OCI-LY7 (cell line): ENCODE data around the gene BAIAP2. TPM values are rescaled to one million over a fixed set of nuclear protein-coding genes. Genes with fewer than 3 reads are reported as not detected.
"Not testable (repeated sequence)": the region's sequence is repeated elsewhere in the genome, so short reads cannot be mapped to it uniquely, and the experiment has no call there.

Experiments used
- BruUV-seq: library from RNA; stranded (reverse); fragments of 400-500 nt; replicated peaks from 2 replicates; lab custom pipeline; 2021; lab: Mats Ljungman, UMichigan
- CTCF ChIA-PET: fragments of 300-600 bp; sonication (Branson Sonifier 250); formaldehyde crosslinking; loops from one replicate; lab custom pipeline; 2022; ENCODE audit warnings: antibody characterized with exemption; ENCODE audit not compliant: unreplicated experiment; lab: Charles Lee
- POLR2A ChIA-PET: fragments of 300-600 bp; sonication (Branson Sonifier 250); formaldehyde crosslinking; loops from one replicate; lab custom pipeline; 2022; ENCODE audit warnings: antibody characterized with exemption; lab: Charles Lee
- DNase-seq: peaks from one replicate; pipeline ENCODE4 v3.0.0-alpha.2; 2015; ENCODE audit warnings: low spot score
- H2AFZ ChIP-seq: fragments of 200-600 bp; sonication (generic), shearing (Covaris generic); 2 replicates; pipeline ENCODE4 v1.6.1; 2014; ENCODE audit warnings: mild to moderate bottlenecking, antibody characterized with exemption, low read length, moderate library complexity
- H3K27ac ChIP-seq: fragments of 200-600 bp; sonication (generic); 2 replicates; pipeline ENCODE4 v1.5.1; 2014; ENCODE audit warnings: mixed run types, low read depth, mild to moderate bottlenecking, moderate library complexity, low read length, inconsistent platforms; ENCODE audit not compliant: poor library complexity, severe bottlenecking
- H3K36me3 ChIP-seq: fragments of 200-600 bp; sonication (generic); 2 replicates; pipeline ENCODE4 v1.6.1; 2014; ENCODE audit warnings: mild to moderate bottlenecking, antibody characterized with exemption, low read length, moderate library complexity, mixed read lengths; ENCODE audit not compliant: insufficient read depth
- H3K4me1 ChIP-seq: fragments of 200-600 bp; sonication (generic); 2 replicates; pipeline ENCODE4 v1.5.1; 2014; ENCODE audit warnings: mild to moderate bottlenecking, low read length; ENCODE audit not compliant: insufficient read depth, poor library complexity, severe bottlenecking
- H3K4me2 ChIP-seq: fragments of 200-600 bp; sonication (generic); 2 replicates; pipeline ENCODE4 v1.6.1; 2014; ENCODE audit warnings: mild to moderate bottlenecking, low read length
- H3K4me3 ChIP-seq: fragments of 200-600 bp; sonication (generic); 2 replicates; pipeline ENCODE4 v1.5.1; 2014; ENCODE audit warnings: mild to moderate bottlenecking, low read depth, low read length; ENCODE audit not compliant: poor library complexity, severe bottlenecking
- H3K79me2 ChIP-seq: fragments of 200-600 bp; sonication (generic); 2 replicates; pipeline ENCODE4 v1.6.1; 2016; ENCODE audit warnings: low read depth, mild to moderate bottlenecking, low read length, moderate library complexity, mixed read lengths; ENCODE audit not compliant: insufficient read depth
- H3K9me2 ChIP-seq: fragments of 200-600 bp; sonication (generic); 2 replicates; pipeline ENCODE4 v1.6.1; 2016; ENCODE audit warnings: mild to moderate bottlenecking, low read length, mixed read lengths; ENCODE audit not compliant: insufficient read depth
- H3K9me3 ChIP-seq: fragments of 200-600 bp; sonication (generic); 2 replicates; pipeline ENCODE4 v1.6.1; 2014; ENCODE audit warnings: mild to moderate bottlenecking, mixed run types, low read length, mixed read lengths
- H4K20me1 ChIP-seq: fragments of 200-600 bp; sonication (generic); 2 replicates; pipeline ENCODE4 v1.6.1; 2014; ENCODE audit warnings: mild to moderate bottlenecking, antibody characterized with exemption, low read length, moderate library complexity, mixed read lengths; ENCODE audit not compliant: insufficient read depth
- EZH2phosphoT487 ChIP-seq: fragments of 200-600 bp; sonication (generic); IDR thresholded peaks from 2 replicates; pipeline ENCODE4 v1.6.1; 2018; ENCODE audit warnings: low read depth, borderline replicate concordance, mild to moderate bottlenecking, mixed run types, antibody characterized with exemption, low read length, moderate library complexity, mixed read lengths
- intact Hi-C: fragments of 100-400 bp; cut with micrococcal nuclease; formaldehyde crosslinking; loops from one replicate; pipeline ENCODE4 v1.10.0; 2022; ENCODE audit not compliant: unreplicated experiment
- total RNA-seq, 2 experiments: library from RNA; depleted of rRNA in 1 of 2; stranded (reverse); fragments of >200 nt in 1 of 2; shearing (Covaris generic) in 1 of 2; gene quantifications; 2 replicates each; pipeline ENCODE4 v1.2.3, GENCODE V29; 2014 to 2022
- TF ChIP-seq, protein P1 (sequence below): fragments of 200-600 bp; sonication (generic); conservative IDR thresholded peaks from 2 replicates; pipeline ENCODE4 v1.5.1; 2014; ENCODE audit warnings: mild to moderate bottlenecking, antibody characterized with exemption, low read length, moderate library complexity, mixed read lengths

The BAIAP2 gene
- total RNA-seq, 2 experiments from 2014 or later: 2.1 to 2.3 TPM

DNA sequence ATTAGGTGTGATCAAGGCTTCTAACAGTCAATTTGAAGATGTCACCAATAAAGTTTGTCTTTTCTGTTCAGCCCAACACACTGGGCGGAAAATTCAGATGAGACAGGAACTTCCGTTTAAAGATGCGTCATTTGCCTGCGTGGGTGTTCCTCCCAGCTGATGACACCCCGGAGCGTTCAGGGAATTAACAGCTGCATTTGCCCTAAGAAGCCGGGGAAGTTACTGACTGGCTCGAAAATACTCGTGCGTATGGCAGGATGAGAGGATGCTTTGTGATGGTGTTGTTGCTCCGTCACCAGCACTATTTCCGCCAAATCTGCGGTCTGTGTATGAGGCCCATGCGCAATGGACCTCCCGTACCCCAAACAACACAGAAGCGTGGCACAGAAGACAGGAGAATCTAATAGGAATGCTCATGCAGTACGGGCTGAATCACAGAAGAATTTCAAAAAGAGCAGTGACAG lies 118.4 kb downstream of the BAIAP2 start:
- Histone ChIP-seq H3K9me2 (no peaks in the 10 kb centered on the region), H3K4me3 (no peak overlapping the region), H3K4me2 (no peak overlapping the region; the same call in 1 of the 2 replicates), H4K20me1 (no peaks in the 10 kb centered on the region), H3K27ac (no peak overlapping the region), H3K9me3 (no peaks in the 10 kb centered on the region), H3K4me1 (no peaks in the 10 kb centered on the region), H2AFZ (no peak overlapping the region), H3K36me3 (no peaks in the 10 kb centered on the region), H3K79me2 (no peaks in the 10 kb centered on the region)
- no peak for DNase-seq
- POLR2A ChIA-PET: no interaction called here
- no TSS peak for BruUV-seq
- CTCF ChIA-PET: no interaction called here
- intact Hi-C loops: no loop called here
- TF ChIP-seq EZH2phosphoT487: no peak
- TF ChIP-seq, protein P1, sequence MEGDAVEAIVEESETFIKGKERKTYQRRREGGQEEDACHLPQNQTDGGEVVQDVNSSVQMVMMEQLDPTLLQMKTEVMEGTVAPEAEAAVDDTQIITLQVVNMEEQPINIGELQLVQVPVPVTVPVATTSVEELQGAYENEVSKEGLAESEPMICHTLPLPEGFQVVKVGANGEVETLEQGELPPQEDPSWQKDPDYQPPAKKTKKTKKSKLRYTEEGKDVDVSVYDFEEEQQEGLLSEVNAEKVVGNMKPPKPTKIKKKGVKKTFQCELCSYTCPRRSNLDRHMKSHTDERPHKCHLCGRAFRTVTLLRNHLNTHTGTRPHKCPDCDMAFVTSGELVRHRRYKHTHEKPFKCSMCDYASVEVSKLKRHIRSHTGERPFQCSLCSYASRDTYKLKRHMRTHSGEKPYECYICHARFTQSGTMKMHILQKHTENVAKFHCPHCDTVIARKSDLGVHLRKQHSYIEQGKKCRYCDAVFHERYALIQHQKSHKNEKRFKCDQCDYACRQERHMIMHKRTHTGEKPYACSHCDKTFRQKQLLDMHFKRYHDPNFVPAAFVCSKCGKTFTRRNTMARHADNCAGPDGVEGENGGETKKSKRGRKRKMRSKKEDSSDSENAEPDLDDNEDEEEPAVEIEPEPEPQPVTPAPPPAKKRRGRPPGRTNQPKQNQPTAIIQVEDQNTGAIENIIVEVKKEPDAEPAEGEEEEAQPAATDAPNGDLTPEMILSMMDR: no peak

DNA sequence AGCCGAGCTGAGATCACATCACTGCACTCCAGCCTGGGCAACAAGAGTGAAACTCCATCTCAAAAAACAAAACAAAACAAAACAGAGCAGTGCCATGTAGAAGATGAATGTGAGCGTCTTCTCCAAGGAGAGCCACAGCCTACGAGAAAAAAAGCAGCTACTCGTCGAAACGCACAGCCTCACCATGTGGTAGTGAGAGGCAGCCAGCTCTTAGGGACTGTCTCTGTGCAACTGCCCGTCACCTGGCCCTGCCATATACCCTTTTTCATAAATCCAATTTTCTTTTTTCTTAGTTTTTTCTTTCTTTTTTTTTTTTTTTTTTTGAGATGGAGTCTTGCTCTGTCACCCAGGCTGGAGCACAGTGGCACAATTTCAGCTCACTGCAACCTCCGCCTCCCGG lies 119.1 kb downstream of the BAIAP2 start:
- H3K79me2 ChIP-seq, H3K27ac ChIP-seq, H3K9me3 ChIP-seq, H3K4me2 ChIP-seq, intact Hi-C loops, H2AFZ ChIP-seq, H3K9me2 ChIP-seq, H3K36me3 ChIP-seq, BruUV-seq, CTCF ChIA-PET, DNase-seq, H3K4me1 ChIP-seq, H3K4me3 ChIP-seq, H4K20me1 ChIP-seq: not testable (repeated sequence)
- POLR2A ChIA-PET: interaction anchor here (0.6 kb wide), 1 partner anchor 8 kb away, joined by 5 read pairs; no protein-coding TSS in a partner anchor

DNA sequence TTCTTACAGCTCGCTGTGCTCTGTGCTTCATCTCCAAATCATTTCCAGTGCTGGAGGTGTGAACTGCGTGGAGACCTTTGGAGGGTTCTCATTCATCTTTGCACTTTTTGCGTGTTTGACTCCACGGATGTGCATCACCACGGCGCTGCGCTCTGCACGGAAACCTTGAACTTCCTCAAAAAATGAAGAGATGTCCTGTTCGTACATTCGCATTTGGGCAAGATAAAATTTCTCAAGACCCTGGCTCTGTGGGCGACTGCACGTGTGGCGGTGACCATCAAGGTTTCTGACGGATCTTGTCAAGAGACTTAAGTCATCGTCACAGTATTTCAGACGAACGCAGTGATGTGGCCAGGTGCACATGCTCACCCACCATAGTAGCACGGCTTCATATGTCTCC lies 120.0 kb downstream of the BAIAP2 start:
- no TSS peak for BruUV-seq
- H2AFZ ChIP-seq: no peak overlapping the region
- H3K27ac ChIP-seq: no peak overlapping the region
- intact Hi-C loops: no loop called here
- POLR2A ChIA-PET: no interaction called here
- H3K4me2 ChIP-seq: no peak overlapping the region
- no peaks in the 10 kb centered on the region for H3K4me1 ChIP-seq
- H3K9me3 ChIP-seq: no peaks in the 10 kb centered on the region
- H3K9me2 ChIP-seq: no peaks in the 10 kb centered on the region
- H3K79me2 ChIP-seq: no peaks in the 10 kb centered on the region
- no peaks in the 10 kb centered on the region for H4K20me1 ChIP-seq
- H3K36me3 ChIP-seq: no peaks in the 10 kb centered on the region
- no peak overlapping the region for H3K4me3 ChIP-seq
- no peak for TF ChIP-seq EZH2phosphoT487
- TF ChIP-seq, protein P1: no peak
- CTCF ChIA-PET: no interaction called here
- no peak for DNase-seq
